ENCODE results near the gene ARL15.

DNA sequence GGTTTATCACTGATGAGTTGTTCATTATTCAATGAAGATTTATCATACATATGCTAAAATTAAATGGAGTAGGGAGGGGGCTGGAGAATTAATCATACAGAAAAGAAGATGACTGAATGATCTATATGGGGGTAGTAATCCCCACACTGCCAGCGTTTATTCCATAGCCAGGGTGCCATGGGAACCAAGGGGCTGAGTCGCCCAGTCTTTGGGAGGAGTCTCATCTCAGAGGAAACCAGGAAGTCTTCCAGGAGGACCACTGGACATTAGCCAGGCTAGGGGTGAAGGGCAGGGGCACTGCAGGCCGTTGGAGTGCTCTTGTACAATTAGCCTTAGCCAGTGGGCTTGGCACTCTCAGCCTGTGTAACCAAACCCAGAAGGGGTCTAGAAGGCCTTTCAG lies 226.5 kb downstream of the ARL15 start:
- TF ChIP-seq, protein P1, sequence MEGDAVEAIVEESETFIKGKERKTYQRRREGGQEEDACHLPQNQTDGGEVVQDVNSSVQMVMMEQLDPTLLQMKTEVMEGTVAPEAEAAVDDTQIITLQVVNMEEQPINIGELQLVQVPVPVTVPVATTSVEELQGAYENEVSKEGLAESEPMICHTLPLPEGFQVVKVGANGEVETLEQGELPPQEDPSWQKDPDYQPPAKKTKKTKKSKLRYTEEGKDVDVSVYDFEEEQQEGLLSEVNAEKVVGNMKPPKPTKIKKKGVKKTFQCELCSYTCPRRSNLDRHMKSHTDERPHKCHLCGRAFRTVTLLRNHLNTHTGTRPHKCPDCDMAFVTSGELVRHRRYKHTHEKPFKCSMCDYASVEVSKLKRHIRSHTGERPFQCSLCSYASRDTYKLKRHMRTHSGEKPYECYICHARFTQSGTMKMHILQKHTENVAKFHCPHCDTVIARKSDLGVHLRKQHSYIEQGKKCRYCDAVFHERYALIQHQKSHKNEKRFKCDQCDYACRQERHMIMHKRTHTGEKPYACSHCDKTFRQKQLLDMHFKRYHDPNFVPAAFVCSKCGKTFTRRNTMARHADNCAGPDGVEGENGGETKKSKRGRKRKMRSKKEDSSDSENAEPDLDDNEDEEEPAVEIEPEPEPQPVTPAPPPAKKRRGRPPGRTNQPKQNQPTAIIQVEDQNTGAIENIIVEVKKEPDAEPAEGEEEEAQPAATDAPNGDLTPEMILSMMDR (IDR thresholded peaks at IDR 0.05; ENCODE audit: low read depth, low read length) = no peak
- TF ChIP-seq POLR2A (IDR thresholded peaks at IDR 0.05; ENCODE audit: extremely low read depth, insufficient read length) (no peak), MYC (IDR thresholded peaks at IDR 0.05; ENCODE audit: low read depth, low read length) (no peak)
- TF ChIP-seq, protein P2, sequence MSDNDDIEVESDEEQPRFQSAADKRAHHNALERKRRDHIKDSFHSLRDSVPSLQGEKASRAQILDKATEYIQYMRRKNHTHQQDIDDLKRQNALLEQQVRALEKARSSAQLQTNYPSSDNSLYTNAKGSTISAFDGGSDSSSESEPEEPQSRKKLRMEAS (IDR thresholded peaks at IDR 0.05; ENCODE audit: low read depth, low read length) = no peak
